Loucy (cell line): Measurements from ENCODE around the gene TET1.

Experiments
- EZH2phosphoT487 ChIP-seq: fragments of 200-600 bp; IDR thresholded peaks from 2 replicates; pipeline ENCODE4 v1.6.1; 2018; ENCODE audit warnings: antibody characterized with exemption, mild to moderate bottlenecking, moderate library complexity, borderline replicate concordance
- TF ChIP-seq, protein P1 (sequence below): fragments of 200-600 bp; sonication (generic); conservative IDR thresholded peaks from 2 replicates; pipeline ENCODE4 v1.5.1; 2014; ENCODE audit warnings: mild to moderate bottlenecking, antibody characterized with exemption, low read length

DNA sequence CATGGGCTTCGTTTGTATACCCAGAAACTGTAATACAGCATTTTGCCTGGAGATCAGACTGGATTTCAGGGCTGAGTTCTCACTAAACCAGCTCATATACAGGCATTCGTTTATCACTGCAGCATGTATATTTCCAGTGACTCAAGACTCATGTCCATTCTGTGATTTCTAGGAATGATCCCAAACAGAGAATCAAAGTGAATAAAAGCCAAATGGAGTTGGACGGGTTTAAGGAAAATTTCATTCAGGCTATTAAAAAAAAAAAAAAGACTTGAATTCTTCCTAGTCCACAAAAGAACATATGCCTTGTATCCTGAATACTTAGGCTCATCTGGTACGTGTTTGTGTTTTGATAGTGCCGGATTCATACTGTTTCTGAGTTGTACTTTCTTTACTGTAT, 46.8 kb downstream of the TET1 start:
- TF ChIP-seq, protein P1, sequence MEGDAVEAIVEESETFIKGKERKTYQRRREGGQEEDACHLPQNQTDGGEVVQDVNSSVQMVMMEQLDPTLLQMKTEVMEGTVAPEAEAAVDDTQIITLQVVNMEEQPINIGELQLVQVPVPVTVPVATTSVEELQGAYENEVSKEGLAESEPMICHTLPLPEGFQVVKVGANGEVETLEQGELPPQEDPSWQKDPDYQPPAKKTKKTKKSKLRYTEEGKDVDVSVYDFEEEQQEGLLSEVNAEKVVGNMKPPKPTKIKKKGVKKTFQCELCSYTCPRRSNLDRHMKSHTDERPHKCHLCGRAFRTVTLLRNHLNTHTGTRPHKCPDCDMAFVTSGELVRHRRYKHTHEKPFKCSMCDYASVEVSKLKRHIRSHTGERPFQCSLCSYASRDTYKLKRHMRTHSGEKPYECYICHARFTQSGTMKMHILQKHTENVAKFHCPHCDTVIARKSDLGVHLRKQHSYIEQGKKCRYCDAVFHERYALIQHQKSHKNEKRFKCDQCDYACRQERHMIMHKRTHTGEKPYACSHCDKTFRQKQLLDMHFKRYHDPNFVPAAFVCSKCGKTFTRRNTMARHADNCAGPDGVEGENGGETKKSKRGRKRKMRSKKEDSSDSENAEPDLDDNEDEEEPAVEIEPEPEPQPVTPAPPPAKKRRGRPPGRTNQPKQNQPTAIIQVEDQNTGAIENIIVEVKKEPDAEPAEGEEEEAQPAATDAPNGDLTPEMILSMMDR: no peak
- TF ChIP-seq EZH2phosphoT487: no peak
